Measurements from ENCODE around the gene RPA3. TPM values are rescaled to one million over a fixed set of nuclear protein-coding genes. Genes with fewer than 3 reads are reported as not detected.

Gene RPA3
- total RNA-seq, 1 experiment from 2014 or later, result 108 TPM

- TF ChIP-seq, protein P1, sequence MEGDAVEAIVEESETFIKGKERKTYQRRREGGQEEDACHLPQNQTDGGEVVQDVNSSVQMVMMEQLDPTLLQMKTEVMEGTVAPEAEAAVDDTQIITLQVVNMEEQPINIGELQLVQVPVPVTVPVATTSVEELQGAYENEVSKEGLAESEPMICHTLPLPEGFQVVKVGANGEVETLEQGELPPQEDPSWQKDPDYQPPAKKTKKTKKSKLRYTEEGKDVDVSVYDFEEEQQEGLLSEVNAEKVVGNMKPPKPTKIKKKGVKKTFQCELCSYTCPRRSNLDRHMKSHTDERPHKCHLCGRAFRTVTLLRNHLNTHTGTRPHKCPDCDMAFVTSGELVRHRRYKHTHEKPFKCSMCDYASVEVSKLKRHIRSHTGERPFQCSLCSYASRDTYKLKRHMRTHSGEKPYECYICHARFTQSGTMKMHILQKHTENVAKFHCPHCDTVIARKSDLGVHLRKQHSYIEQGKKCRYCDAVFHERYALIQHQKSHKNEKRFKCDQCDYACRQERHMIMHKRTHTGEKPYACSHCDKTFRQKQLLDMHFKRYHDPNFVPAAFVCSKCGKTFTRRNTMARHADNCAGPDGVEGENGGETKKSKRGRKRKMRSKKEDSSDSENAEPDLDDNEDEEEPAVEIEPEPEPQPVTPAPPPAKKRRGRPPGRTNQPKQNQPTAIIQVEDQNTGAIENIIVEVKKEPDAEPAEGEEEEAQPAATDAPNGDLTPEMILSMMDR (conservative IDR thresholded peaks at IDR 0.05), result no peak
- no peak overlapping the region for H2BK12ac ChIP-seq (ENCODE audit: insufficient read length, low read depth, low read length)
These were observed 1.8 kb upstream of the RPA3 start for GRCh38 chr7:7720193-7720592.

More at GRCh38 chr7:7720193-7720592, 1.8 kb upstream of the RPA3 start:
- H4K8ac ChIP-seq (replicated peaks; ENCODE audit: insufficient read length, low read depth, low read length), result no peak overlapping the region
- H2AFZ ChIP-seq (ENCODE audit: low read length), result no peak overlapping the region
- no peaks in the 10 kb centered on the region for H3K9me3 ChIP-seq (ENCODE audit: control insufficient read depth, low read depth, low read length)
- Mint-ChIP-seq H3K27me3 (ENCODE audit: low read depth) (no peaks in the 10 kb centered on the region), H3K4me3 (no peak overlapping the region), H3K9me3 (peaks cover 0 to 2% of the 10 kb centered on the region in 2 experiments; a peak in 1 of 5 replicates), H3K4me1 (peaks cover 2 to 3% of the 10 kb centered on the region in 2 experiments; a peak in 1 of 4 replicates), H3K36me3 (ENCODE audit: insufficient read depth in 1 of 3, low read depth in 3 of 3) (no peaks in the 10 kb centered on the region; a peak in 1 of 7 replicates), H3K27ac (no peak overlapping the region)
- H3K27me3 ChIP-seq (ENCODE audit: insufficient read depth, low read length), result no peaks in the 10 kb centered on the region
- H3K23ac ChIP-seq (ENCODE audit: insufficient read length, low read depth, low read length), result no peak overlapping the region
- H4K20me1 ChIP-seq (ENCODE audit: control insufficient read depth, insufficient read depth, insufficient read length), result no peaks in the 10 kb centered on the region
- H2BK120ac ChIP-seq (ENCODE audit: low read depth, low read length, poor library complexity, severe bottlenecking), result no peak overlapping the region
- WGBS (ENCODE audit: extremely low coverage, insufficient read length, low lambda C conversion rate), result no CpG with 5 or more reads among the region's 1 CpG
- H3T11ph ChIP-seq (ENCODE audit: low read length), result no peak overlapping the region
- no peak overlapping the region for H3K4ac ChIP-seq (ENCODE audit: low read depth, low read length)
- no peak overlapping the region for H3K56ac ChIP-seq (ENCODE audit: insufficient read length, low read depth, low read length)
- H3K18ac ChIP-seq (ENCODE audit: insufficient read length, low read depth, low read length), result no peak overlapping the region
- no peak overlapping the region for H4K91ac ChIP-seq (ENCODE audit: insufficient read length, low read depth, low read length)
- H3K23me2 ChIP-seq (ENCODE audit: insufficient read length, low read depth, low read length, poor library complexity, severe bottlenecking), result no peaks in the 10 kb centered on the region
- no peak for DNase-seq
- H3K9ac ChIP-seq (ENCODE audit: extremely low read depth, insufficient read length, low read length), result no peak overlapping the region
- H2BK20ac ChIP-seq (ENCODE audit: low read depth, low read length, poor library complexity, severe bottlenecking), result no peak overlapping the region
- H3K14ac ChIP-seq (ENCODE audit: insufficient read depth, low read length), result no peak overlapping the region
- H3K79me2 ChIP-seq (ENCODE audit: insufficient read depth, low read length), result no peaks in the 10 kb centered on the region
- no peak overlapping the region for H3K4me2 ChIP-seq (ENCODE audit: insufficient read depth, insufficient read length, low read length)
- H2BK5ac ChIP-seq (ENCODE audit: insufficient read length, low read length), result no peak overlapping the region
- no peak overlapping the region for H4K5ac ChIP-seq (ENCODE audit: insufficient read length, low read depth, low read length)
- H2AK5ac ChIP-seq (ENCODE audit: insufficient read length, low read length), result no peak overlapping the region
- H3K27ac ChIP-seq (ENCODE audit: insufficient read length, low read depth, low read length), result no peak overlapping the region
- H2BK15ac ChIP-seq (ENCODE audit: low read depth, low read length), result no peak overlapping the region
- H3K79me1 ChIP-seq (ENCODE audit: insufficient read depth, low read depth, low read length, poor library complexity, severe bottlenecking), result no peaks in the 10 kb centered on the region
- H3K4me1 ChIP-seq (ENCODE audit: insufficient read depth, low read length), result no peaks in the 10 kb centered on the region
